KG1 (cell line): Measurements from ENCODE around the gene SELENON.

Source experiments
- DNase-seq: peaks from one replicate; lab custom pipeline; 2025; lab: John Stamatoyannopoulos, UW

Gene SELENON

DNA sequence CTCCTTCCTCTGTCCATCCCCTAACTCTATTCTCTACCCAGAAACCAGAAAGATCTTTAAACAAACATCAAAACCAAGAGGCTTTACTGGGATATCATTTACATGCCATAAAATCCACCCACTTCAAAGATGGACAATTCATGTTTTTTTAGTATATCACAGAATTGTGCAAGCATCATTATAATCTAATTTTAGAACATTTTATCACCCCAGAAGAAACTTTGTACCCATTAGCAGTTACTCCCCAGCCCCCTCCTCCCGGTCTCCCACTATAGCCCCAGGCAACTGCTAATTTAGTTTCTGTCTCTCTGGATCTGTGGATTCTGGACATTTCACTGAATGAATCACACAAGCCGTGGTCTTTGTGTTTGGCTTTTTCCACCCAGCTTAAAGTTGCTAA is 4.8 kb upstream of the SELENON start:
- no peak for DNase-seq

DNA sequence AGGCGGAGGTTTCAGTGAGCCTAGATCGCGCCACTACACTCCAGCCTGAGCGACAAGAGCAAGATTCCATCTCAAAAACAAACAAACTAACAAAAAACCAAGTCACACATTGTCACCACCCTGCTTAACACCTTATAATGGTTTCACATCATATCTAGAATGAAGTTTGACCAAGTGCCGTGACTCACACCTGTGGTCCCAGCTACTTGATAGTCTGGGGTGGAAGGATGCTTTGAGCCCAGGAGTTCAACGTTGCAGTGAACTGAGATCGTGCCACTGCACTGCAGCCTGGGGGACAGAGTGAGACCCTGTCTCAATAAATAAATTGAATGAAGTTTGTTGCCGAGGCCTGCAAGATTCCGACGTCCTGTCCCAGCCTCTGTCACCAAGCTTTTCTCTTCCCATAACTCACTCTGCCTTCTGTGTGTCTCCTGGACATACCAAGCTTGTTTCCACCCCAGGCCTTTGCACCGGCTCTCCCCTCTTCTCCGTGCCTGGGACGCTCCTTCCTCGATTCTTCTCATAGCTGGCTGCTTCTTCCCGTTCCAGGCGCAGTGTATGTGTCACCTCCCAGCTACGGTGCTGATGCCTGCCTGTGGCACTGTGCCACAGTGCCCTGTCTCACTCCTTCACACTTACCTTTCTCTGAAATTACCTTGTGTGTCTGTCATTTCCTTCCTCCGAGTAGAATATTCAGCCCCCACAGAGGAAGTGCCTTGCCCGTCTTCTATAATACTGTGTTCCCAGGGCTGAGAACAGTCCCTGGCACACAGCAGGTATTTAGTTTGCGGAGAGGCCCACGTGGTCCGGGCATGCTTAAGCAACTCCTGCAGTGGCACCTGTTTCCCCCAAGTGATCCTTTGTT is 3.8 kb upstream of the SELENON start:
- DNase-seq: no peak

DNA sequence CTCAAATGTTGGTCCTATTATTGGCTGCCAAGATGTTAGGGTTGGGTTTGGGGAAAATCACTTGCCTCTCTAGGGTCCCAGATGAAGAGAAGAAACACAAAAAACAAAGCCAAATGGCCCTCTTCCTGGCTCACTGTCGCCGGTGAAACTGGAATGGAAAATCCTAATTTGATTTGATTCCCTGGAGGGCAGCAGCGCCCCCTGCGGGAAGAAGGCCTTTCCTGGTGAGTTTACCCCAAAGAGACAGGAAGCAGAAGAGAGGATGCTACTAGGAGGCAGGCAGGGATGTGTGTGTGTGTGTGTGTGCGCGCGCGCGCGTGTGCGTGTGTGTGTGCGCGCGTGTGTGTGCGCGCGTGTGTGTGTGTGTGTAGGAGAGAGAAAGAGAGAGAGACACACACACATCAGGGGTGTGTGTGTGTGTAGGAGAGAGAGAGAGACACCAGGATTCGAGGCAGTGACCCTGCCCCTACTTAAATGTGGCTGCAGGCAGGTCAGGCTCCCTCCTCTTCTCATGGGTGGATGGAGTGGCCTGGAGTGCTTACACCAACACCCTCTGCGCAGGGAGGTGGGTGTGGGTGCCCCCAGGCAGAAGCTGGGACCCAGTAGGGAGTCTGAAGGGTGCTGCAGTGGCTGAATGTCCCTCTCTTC is 3.1 kb upstream of the SELENON start:
- DNase-seq: peak; percentile 48

DNA sequence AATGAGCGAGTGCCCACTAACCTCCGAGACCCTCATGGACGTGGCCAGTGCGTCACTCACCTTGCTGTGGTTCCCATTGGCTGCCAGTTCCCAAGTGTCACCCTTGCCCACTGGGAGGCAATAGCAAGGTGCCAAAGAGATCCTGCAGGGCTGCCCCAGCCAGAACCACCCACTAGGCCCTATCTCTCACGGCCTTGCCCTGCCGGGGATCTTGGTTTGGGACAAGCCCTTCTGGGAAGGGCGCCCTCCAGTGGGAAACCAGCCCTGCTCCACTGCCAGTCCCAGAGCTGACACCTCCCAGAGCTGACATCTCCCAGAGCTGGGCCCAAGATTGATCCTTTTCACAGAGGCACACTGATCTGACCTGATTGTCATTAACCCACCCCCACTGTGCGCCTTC is 2.1 kb upstream of the SELENON start:
- no peak for DNase-seq

DNA sequence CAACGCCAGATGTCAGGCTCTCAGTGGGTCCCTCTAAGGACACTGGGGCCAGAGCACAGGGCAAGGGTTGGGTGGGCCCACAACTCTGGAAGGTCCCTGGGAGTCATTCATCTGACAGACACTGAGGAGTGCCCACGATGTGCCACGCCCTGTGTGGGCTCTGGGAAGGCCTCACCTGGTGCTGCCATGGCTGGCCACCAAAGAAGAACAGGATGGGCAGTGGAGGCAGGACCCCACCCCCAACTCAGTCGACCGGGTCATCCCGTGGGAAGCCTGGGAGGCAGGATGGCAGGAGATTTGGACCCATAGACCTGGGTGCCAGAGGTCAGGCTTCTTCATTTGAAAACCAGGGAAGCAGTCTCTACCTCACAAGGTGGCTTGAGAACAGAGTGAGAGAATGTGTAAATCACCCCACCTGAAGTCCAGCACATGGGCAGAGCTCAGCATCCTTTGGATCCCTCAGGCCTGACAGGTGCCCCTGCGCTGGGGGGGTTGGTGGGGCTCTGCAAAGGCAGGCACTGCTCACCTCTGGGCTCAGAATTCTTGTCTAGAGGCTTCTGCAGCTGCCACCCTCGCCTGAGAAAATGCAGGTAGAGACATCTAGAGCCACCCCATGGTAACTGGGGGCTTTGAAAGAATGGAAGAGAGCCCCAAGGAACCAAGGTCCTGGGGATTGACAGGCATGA is 1.2 kb upstream of the SELENON start:
- no peak for DNase-seq

DNA sequence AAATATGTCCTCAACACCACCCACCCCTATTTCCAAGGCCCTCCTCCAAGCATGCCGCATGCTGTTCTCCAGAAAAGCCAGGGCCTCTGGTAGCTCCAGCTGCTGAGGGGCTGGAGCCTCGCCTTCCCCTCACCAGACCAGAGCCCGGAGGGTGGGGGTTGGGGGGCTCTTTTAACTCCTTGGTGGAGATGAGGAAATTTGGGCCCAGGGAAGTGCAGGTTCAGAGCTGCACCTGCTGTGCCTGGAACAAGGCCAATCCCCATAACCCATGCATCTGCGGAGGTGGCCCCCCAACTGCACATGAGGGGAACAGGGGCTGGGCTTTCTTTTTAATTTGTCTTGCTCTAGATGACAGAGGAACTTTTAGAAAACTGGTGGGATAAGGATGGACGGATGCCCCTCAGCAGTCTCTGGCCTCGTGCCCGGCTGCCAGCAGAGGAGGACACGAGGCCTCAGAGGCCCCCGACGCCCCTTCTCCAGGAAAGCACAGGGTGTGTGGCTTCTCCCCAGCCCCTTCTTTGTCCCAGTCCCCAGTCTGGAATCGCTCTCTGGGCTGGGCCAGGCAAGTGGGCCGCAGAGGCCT is 550 bp upstream of the SELENON start:
- no peak for DNase-seq

DNA sequence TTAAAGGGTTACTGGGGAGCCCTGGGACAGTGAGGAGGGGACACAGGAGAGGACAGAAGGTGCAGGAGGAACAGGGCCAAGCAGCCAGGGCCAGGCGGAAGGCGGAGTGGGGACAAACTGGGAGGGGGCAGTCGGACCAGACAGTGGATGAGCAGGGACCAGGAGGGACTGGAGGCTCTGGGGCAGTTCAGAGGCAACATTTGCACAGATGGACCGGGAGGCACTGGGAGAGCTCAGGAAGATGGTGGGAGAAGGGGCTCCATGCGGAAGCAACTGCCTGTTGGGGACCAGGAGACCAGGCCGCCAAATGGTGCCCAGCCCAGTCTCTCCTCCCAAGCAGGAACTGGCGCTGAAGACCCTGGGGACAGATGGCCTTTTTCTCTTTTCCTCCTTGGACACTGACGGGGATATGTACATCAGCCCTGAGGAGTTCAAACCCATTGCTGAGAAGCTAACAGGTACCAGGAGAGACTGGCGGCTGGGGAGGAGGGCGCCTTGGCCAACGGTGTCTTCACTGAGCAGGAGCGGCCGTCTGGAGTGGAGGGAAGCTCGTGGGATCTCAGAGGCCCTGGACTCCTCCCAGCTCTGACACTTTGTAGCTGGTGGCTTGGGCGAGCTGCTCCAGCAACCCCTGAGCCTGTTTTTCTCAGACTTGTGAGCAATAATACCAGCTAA is 847 bp downstream of the SELENON start:
- no peak for DNase-seq

DNA sequence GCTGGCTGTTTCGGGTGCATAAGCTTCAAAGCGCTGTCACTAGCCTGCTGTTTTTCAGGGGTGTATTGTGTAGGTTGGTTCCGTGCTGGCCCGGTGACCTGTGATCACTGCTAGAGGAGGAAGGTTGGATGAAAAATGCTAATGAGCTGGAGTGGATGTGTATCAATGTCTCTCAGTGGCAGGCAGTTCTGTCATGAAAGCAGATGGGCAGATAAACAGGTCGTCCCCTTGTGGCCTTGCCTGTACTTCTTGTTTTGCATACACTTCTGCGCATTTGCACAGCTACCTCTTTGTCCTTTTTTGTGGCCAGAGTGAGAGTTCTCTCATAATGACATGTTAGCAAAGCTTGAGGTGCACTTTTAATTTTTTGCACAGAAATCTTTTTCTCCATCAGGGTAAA is 2.9 kb downstream of the SELENON start:
- DNase-seq: no peak

DNA sequence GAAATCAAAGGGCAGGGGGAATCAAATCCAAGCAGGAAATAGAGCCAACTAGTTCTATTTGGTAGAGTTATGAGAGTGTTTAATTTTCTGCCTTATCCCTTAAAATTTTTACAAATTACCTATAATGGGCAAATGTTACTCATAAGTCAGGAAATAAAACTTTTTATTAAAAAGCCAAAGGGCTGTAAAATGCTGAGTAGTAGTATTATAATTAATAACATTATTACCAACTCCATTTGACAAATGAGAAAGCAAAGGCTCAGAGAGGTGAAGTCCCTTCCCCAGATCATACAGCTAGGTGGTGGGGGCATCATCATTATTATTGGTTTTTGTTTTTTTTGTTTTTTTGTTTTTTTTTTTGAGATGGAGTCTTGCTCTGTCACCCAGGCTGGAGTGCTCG is 3.4 kb downstream of the SELENON start:
- no peak for DNase-seq

DNA sequence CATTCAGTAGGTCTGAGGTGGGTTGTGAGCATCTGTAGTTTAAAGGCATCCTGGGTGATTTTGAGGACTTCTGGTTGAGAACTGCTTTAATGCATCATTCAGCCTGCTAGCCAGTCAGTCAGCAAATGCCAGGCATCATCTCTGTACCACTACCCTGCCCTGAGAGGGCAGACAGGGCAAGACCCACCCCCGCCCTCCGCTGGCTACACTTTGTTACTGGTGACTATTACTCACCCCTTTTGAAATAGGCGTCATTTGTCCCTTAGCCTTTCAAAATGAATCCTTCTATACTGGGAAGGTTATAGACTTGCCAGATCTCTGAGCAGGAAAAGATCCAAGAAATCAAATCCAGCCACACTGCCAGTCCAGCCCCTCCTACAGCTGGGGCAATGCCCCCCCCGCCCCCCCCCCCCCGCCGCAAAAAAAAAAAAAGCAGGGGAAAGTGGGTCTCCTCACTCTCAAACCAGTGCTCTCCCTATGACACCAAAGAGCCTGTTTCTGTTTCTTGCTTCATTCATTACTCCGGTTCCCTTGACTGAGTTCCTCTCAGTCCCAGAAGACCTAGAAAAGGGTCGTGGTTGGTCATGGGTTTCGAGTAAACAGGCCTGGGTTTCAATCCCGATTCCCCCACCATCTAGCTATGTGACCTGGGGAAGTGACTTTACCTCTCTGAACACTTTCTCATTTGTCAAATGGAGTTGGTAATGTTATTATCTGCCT is 4.4 kb downstream of the SELENON start:
- DNase-seq: no peak

DNA sequence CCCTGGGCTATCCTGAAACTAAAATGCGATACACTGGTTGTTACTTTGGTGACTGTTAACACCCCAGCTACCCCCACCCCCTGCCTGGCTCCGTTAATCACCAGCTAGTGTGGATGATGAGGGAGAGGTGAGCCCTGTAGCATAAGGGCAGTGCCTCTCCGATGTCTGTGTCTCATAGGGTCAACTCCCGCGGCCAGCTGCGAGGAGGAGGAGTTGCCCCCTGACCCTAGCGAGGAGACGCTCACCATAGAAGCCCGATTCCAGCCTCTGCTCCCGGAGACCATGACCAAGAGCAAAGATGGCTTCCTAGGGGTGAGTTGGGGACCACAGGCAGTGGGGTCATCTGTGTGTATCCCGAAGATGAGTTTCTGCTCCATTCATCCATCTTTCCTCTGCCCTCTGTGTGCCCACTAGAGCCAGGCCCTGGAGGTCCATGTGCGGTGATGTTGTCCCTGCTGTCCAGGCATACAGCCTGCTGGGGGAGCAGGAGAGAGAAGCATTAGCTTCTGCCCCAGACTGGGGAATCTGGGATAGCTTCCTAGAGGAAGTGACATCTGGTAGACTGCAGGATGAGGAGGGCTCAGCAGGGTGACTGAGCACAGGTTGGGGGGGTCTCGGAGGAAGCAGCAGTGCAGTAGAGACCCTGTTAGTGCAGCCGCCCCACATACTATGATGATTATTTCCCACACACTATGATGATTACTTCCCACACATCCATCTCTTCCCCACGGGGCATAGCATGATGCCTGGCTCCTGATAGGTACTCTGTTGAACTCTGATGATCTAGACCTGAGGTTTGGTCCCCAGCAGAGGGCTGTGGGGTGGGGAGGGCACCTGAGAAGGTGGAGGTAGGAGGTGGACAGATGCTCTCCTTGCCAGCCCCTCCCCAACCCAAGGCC is 5.2 kb downstream of the SELENON start:
- no peak for DNase-seq

DNA sequence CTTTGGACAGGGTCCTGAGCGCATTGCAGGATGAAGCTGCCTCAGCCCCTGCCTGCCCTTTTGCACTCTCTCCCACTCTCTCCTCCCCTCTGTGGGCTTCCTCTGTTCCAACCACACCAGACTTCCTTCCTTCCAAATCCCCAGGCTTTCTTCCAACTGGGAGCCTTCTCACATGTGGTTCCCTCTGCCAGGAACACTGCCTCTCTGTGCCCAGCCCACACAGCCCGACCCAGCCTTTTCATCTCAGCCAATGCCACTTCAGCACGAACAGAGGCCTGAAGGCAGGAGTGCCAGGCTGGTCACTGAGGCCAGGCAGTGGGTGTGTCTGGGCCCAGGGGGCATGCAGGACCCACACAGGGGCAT is 5.9 kb downstream of the SELENON start:
- no peak for DNase-seq

DNA sequence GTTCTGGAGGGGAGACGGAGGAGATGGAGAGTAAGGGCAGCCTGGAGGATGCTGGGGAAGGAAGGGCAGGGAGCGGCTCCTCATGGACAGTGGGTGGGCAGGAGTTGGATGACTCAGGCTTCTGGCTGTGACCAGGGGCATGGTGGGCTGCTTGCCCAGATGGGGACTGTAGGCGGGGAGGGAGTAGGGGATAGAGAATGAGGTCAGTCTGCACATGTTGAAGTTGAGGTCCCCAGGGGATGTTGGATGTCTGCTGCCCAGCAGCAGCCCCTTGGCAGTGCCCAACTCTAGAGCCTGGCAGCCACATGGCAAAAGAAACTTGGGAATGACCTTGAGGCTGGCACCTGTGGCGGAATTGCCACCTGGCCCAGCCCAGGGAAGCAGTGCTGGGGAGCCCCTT is 6.4 kb downstream of the SELENON start:
- no peak for DNase-seq

DNA sequence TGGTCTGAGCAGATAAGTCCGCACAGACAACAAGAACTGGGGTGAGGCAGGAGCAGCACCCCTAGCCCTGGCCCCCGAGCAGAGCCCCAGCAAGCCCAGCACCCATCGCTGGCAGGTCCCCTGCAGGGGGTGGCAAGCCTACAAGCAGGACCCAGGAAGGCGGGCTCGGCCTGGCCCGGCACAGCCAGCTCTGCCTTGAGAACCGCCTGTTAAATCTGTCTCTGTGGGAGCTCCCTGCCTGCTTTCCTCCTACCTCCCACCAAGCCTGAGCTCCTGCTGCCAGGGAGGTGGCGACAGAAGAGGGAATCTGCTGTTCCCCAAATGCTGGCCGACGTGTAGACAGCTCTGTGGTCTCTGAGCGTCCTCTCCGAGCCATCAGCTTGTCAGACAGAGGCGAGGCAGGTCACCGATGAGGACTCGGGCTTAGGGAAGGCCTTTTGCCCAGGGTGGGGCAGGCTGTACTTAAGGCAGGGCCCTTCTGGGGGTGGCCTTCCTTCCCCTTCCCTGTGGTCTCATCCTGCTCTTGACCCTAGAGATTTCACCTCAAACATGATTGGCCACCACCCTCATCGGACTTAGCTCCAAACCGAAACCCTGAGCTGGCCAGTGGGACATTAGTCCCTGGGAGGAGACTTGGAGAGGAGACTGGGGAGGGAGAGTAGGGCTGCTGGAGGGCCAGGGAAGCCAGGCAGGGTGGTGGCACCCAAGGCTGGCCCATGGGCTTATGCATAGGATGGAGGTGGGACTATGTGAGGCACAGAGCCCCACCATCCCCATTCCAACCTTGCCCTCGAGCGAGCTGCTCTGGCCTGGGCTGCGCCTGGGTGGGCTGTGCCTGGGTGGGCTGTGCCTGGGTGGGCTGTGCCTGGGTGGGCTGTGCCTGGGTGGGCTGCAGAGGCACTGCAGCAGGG is 7.7 kb downstream of the SELENON start:
- DNase-seq: no peak

DNA sequence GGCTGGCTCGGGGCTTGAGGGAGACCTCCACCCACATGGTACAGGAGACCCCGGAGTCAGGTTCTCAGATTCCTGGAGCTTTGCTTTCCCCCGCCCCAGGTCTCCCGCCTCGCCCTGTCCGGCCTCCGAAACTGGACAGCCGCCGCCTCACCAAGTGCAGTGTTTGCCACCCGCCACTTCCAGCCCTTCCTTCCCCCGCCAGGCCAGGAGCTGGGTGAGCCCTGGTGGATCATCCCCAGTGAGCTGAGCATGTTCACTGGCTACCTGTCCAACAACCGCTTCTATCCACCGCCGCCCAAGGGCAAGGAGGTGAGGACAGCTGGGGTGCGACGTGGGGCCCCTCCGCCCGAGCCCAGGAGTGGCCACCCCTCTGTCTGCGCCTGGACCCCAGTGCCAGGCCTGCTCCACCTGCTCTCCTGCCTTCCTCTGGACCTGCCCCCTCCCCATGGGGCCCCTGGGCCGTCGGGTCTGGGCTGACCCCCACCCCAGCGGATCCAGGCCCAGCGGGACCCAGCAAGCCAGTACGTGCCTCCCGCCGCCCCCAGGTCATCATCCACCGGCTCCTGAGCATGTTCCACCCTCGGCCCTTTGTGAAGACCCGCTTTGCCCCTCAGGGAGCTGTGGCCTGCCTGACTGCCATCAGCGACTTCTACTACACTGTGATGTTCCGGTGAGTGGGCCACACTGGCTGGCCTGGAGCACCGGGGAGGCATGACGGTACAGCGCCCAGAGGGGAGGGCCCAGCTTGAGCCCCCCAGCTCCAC is 8.7 kb downstream of the SELENON start:
- DNase-seq: no peak

DNA sequence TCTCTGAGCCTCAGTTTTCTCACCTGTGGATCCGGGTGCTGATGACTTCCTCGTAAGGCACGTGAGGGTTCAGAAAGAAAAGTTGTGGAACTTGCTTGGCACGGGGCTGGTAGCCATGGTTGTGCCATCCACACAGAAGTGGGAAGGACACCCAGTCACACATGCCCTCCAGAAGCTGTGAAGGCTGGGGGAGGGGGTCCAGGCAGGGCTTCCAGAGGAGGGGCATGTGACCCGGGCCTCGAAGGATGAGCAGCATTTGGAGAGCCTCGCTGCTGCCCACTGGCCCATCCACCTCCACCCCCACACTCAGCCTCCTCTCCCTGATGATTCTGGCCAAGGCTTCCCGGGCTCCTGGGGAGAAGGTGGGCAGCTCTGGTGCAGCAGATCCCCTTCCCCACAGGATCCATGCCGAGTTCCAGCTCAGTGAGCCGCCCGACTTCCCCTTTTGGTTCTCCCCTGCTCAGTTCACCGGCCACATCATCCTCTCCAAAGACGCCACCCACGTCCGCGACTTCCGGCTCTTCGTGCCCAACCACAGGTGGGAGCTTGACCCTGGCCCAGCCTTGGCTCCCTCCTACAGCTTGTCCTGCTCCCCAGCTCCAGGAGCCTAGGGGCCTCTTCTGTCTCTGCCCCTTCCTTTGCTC is 9.4 kb downstream of the SELENON start:
- no peak for DNase-seq

DNA sequence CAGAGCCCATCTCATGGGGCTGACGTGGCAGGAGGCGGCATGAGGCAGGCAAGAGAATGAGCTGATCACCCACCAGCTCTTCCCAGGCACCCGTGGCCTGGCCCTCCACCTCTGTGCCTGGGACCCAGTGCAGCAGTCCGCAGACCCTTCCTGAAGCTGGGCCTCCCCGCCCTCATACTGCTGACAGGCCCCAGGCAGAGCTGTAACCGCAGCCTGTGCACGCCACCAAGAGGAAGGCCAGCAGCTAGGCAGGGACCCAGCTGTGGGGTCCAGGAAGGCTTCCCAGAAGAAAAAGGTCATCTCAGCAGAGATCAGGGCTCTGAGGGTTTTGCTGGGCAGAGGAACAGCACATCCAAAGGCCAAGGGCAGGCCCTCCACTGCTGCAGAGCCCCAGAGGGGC is 9.9 kb downstream of the SELENON start:
- DNase-seq: no peak
